HG03159 (cell line): Measurements from ENCODE around the gene SOX18.

Experiments
- ATAC-seq: cut with Tn5 transposase; IDR thresholded peaks from one replicate; pipeline ENCODE4 v1.9.1; 2021; ENCODE audit warnings: mild to moderate bottlenecking, moderate library complexity; ENCODE audit not compliant: unreplicated experiment

Gene SOX18

DNA sequence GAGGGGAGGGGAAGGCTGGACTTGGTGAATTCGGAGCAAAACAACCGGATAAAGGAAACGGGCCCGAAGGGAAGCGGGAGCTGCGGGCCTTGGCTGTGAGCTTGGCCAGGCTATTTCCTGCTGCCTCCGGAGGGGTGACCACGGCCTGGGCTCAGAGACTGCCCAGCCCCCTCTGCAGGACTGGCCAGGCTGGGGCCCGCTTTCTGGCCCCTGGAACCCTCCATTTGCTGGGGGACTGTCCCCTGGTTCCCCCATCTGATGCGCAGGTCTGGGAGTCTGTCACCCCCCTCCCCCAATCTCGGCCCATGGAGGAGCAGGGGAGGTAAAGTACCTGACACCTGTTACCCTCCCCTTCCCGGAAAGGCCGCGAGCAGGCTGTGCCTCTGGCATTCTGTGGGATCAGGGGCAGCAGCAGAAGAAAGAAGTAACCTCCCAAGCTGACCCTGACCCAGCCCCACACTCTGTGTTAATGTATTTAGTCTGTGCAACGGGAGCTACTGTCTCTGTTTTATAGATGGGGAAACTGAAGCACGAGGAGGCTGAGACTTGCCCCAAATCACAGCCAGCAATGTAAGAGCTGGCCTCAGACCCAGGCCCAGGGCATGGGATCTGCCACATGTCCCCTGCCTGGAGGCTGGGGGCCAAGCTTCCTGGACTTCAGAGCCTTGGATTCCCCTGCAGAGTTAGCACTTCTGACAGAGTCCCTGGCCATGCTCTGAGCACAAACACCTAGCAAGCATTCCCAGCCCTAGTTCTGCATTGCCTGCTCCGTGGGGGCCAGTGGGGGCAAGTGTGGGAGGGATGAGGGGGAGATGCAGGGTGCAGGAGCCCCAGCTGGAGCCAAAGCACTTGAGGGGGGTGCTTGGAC, 9.9 kb downstream of the SOX18 start:
- no peak for ATAC-seq

DNA sequence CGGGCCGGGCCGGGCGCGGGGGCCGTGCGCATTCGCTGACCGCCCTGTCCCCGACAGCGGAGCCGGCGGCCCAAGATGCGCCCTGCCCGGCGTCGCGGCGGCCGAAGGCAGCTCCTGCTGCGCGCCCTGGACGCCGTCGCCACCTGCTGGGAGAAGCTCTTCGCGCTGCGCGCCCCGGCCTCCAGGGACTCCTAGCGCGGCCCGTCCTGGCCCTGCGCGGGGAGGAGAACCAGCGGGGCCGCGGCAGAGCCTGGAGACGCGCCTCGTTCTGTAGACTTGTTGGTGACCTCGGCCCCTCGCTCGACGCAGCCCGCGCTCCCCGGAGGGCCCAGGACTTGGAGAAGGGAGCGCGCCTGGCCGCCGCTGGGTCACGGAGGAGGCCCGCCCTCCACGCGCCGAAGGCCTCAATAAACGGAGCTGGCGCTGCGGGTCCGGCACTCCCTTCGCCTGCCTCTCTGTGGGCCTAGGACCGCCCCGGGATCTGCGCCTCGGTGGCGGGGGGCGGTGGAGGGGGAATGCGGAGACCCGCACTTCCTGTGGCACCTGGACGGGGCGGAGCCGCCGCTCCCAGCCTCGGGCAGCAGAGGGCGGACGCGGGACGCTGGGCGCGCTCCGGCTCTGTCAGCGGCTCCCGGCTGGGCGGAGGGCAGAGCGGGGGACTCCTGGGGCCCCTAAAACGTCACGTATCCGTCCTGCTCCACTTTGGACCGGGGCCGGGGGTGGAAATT, 10.7 kb downstream of the SOX18 start:
- ATAC-seq, result peak; percentile 50

DNA sequence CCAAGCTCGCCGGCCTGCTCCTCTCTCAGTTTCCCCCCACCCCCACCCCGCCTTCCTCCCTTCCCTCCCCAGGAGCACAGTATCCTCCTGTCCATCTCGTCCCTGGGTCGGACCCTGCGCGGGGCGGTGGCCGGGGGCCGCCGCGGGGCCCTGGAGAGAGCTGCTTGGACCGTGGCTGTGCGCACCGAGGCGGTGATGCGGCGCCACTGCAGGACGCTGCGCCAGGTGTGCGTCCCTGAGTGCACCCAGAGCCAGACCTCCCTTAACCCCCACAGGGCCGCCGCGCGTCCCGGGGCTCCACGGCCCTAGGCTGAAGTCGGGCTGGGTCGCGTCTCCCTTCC, 11.2 kb downstream of the SOX18 start:
- peak; percentile 27 for ATAC-seq

DNA sequence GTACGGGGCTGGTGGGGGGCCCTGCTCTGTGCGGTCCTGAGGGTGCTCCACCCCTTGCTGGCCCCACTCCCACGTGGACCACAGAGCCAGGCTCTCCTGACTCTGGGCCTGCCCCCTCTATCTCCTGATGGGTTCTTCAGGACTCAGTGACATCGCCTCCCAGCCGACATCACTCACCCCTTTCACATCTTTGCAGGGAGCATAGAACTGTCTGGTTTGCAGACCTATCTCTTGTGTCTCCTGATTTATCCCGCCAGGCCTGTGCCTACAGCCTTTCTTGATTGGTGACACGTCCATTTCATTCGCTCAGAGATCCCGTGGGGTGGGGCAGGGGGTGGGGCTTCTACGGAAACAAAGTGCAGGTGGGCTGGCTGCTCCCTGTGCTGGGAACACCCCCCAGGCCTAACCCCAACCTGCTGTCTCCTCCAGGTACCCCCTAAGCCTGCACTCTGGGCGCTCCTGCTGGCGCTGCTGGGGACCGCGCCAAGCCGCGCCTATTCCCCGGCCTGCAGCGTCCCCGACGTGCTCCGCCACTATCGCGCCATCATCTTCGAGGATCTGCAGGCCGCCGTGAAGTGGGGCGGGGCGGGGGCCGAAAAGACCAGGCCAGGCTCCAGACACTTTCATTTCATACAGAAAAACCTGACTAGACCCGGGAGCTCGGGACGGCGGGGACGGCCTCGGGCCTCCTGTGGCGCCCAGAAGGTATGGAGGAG, 11.8 kb downstream of the SOX18 start:
- ATAC-seq, result no peak

DNA sequence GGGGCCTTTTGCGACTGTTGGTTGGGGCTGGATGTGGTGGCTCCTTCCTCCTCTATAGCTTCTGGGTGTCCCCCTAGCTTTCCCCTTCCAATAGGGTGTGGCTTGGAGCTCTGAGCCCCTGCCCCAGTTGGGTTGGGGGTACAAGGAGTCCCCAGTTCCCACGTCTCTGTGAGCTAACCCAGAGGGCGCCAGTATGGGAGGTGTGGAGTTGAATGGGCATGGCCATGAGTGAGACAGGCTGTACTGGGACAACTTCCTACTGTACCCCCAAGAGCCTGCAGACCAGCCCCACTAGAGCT, 12.3 kb downstream of the SOX18 start:
- no peak for ATAC-seq

DNA sequence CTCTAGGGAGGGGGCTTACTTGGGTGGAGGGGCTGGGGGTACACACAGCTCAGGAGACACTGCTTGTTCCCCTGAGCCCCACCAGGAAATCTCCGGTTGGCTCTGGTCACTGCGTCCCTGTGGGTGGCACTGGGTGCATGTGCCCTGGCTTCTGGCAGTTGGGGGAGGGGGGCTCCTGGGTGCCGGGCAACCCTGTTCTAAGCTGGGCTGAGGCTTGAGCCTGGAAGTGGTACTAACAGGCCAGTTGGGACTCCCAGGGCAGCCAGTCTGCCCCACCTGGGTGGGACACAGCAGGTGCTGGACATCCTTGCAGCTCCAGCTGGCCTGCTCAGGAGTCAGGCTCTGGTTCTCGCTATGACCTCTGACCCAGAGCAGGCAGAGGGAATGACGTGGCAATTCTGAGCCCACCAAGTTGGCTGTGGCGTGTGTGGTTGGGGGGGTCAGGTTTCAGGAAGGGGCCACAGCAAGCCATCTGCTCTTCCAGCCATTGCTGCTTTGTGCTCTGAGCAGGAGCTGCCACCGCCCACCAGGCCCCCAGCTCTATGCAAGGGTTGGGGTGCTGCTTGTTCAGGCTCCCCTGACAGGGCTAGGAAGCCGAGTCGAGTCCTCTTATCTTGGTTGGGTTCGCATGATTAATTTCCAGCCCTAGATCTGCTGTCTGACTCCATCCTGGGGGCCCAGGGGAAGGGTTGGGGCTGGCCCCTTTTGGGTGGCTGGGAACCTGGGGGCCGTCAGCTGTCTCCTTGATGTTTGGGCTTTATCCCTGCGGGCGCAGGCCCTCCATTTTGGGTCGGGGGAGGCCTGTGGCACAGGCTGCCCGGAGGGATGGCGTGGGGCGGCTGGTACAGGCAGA, 12.9 kb downstream of the SOX18 start:
- no peak for ATAC-seq

DNA sequence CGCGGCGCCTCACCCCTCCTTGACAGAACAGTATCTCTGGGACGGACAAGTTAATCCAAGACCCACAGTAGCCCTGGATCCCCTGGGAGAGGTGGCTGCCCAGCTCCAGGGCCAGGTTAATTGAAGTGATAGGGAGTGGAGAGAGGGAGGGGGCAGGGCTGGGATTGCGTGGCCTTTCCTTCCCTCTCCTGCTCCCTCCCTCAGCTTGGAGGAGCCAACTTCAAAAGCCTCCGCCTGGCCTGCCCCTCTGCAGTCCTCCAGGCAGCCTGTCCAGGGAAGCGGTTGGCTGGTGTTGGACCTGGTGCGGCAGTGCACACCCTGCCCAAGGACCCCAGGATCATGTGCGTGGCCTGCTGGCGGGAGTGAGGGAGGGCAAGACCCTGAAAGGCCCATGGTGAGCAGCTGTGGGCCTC, 13.5 kb downstream of the SOX18 start, which contains the start of gene C20orf204:
TSS of gene C20orf204 (plus strand) at position 250 of the 413 bp plus-strand sequence. CDS start at position 392, 142 bp downstream.
- no peak for ATAC-seq

DNA sequence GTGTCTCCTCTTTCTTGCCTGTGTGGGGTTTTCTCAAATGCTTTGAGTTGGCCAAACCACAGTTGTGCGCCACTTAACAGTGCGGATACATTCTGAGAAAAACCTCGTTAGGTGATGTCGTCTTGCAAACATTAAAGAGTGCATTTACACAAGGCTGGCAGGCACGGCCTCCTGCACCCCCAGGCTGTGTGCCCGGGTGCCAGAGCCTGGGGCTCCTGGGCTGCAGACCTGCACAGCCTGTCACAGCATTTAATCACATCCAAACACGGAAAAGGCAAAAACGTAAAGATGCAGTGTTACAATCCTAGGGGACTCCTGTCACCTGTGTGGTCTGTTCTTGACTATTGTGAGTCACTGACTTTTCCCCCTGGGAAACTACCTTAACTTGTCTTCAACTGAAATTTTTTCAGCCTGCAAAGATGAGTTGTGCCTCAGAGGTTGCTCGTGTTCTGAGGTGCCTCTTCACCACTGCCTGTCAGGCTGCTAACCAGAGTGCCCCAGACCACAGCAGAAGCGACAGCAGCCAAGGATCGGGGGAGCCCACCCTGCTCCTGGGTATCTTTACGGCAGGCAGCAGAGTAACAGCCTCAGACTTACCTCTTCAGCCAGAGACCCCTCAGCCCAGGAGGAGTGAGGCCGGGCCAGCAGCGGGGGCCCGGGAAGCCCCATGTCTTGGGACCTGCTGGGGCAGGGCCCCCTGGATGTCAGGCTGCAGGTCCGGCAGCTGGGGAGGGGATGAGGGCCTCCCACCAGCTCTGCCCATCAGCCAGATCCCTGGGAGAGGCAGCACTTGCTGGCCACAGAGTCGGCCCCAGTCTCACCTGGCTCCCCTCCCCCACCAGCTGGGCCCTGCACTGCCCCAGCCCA, 14.1 kb downstream of the SOX18 start:
- ATAC-seq, result no peak

DNA sequence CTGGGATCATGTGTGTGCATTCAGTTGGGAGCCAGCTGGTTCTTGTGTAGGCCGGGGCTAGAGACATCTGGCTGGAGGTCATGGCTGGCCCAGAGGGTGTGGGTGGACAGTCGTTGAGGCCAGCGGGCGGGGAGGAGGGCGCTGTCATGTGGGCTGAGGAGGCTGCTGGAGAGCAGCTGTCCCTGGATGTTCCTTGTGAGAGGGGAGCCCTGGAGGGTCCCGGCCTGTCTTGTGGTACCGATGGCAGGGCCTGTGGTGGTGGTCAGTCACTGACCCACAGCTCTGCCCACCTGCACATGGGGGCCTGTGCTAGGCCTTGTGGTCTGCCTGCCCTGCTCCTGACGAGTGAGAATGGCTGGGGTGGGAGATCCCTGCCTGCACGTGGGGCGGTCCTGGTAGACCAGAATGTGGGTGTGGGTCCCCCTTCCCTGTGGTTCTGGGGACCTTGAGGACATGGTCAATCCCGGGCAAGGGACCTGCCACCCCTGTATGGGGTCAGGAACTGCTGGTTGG, 15.4 kb downstream of the SOX18 start:
- ATAC-seq, result no peak

DNA sequence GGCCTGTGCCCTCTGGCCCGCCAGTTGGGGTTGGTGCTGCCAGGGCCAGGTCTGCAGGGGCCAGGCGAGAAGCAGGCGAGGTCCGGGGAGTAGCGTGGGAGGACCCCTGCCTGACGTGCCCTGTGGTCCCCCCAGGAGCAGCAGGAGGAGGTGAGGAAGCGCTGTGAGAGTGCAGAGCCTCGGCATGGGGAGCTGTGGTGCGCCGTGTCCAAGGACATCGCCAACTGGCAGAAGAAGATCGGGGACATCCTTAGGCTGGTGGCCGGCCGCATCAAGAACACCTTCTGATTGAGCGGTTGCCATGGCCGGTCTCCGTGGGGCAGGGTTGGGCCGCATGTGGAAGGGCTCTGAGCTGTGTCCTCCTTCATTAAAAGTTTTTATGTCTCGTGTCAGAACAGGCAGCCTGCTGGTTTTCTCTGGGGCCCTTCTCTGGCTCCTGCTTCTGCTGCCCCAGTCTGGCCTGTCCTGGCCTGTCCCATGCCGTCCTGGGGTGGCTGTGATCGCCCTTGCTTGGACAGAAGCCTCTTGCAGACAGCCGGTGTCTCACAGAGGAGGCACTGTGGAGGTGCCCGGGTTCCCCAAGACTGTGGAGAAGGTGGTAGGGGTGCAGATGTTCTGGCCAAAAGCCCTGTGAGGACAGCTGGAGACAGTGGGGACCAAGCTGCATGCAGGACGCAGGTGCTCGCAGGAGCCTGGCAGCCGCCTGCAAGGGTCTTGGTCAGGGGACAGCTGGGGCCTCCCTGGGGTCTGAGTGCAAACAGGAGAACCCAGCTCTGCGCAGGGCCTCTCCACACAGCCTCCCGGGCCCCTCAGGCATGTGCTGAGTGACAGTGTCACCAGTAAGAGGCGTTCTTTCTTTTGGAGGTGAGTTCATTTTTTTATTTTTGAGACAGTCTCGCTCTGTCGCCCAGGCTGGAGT, 16.5 kb downstream of the SOX18 start:
- no peak for ATAC-seq

DNA sequence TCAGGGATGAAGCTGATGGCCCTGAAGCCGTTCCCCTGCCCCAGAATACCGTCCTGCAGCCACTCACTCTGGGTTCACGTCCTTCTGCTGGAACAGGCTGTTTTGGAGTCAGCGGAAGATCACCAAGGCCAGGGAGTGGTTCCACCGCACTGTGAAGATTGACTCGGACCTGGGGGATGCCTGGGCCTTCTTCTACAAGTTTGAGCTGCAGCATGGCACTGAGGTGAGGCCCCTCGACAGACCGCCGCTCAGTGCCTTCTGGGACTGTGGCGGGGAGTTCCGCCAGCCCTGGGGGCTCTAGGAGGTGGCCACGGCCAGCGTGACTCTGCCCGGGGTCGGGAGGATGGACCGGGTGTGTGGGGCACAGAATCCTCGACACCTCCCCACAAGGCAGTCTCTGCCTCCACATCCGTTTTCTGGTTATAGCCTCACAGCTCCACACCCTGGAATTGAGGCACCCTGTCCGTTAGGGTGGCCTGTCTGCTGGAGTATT, 17.6 kb downstream of the SOX18 start:
- ATAC-seq, result no peak

DNA sequence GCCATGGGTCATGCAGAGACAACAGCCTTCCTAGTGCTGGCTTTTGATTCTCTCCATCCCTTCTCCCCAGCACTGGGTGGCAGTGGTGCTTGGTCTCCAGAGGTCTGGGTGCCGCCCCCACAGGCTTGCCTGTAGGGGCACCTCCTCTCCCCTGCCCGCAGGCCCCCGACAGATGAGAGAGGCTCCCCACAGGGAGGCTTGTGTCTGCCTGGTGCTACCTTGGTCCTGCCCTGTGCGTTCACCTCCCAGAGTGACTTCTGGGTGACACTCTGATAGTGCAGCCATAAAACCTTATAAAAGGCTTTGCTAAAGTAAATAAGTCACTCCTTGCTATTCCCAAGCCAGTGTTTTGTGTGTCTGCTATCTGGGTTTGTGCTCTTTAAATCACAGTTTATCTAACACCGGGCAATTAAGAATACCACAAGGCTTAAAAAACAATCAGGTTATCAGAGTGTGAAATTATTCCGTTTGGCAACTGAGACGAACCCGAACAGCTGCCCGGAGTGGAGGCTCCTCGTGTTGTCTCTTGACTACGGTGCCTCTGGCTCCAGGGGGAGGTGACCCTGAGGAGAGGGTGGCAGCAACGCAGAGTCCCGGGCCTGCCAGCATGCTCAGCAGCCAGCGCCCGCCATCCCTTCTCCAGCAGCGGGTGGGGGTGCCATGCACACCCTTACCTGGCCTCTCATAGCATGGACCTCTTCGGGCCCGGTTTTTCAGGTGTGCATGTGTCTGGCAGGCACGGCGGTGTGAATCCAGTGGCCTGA, 18.9 kb downstream of the SOX18 start:
- ATAC-seq, result no peak

DNA sequence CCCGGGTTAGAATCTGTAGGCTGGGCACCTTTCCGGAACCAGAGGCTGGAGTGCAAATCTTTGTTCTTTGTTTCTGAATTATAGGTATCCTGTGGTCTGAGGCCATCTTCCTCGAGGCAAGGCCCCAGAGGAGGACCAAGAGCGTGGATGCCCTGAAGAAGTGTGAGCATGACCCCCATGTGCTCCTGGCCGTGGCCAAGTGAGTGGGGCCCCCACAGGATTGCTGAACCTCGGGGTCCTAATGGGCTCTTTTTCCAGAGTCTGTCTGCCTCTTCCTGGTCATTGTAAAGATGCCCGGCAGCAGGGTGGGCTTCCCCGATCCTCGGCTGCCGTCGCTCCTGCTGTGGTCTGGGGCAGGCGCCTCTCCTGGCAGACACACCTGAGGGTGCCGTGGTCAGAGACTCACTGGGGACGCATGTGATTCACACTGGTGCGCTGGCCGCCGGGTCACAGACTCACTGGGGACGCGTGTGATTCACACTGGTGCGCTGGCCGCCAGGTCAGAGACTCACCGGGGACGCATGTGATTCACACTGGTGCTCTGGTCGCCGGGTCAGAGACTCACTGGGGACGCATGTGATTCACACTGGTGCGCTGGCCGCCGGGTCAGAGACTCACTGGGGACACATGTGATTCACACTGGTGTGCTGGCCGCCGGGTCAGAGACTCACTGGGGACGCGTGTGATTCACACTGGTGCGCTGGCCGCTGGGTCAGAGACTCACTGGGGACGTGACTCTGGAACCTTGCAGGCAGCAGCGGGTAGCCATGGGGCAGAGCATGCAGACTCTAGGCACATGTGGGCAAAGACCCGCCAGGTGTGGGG, 19.9 kb downstream of the SOX18 start:
- no peak for ATAC-seq

DNA sequence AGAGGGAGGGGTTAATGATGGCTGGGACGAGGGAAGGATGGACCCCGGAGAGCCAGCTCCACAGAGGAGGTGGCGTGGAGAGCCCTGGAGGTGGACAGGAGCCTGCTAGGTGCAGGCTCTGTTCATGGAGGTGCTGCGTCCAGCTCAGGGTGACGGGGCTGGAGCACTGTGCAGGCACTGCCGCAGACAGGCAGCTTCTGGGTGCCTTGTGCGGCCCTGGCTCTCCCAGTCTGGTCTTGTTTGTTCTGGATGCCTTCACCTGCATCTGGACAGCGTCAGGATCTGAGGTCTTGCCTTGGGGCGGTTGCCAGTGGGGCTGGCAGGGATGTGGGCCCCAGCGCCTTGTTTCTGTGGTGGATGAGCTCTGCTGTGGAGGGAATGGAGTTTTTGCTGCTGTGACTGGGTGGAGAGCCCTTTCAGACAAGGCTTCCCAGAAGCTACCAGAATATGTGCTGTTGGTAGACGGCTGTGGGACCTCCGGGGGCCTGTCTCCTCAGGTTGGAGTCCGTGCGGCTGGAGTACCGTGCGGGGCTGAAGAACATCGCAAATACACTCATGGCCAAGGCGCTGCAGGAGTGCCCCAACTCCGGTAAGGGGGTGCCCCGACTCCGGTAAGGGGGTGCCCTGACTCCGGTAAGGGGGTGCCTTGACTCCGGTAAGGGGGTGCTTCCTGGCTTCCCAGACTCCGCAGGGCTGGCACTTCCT, 21.3 kb downstream of the SOX18 start:
- no peak for ATAC-seq

DNA sequence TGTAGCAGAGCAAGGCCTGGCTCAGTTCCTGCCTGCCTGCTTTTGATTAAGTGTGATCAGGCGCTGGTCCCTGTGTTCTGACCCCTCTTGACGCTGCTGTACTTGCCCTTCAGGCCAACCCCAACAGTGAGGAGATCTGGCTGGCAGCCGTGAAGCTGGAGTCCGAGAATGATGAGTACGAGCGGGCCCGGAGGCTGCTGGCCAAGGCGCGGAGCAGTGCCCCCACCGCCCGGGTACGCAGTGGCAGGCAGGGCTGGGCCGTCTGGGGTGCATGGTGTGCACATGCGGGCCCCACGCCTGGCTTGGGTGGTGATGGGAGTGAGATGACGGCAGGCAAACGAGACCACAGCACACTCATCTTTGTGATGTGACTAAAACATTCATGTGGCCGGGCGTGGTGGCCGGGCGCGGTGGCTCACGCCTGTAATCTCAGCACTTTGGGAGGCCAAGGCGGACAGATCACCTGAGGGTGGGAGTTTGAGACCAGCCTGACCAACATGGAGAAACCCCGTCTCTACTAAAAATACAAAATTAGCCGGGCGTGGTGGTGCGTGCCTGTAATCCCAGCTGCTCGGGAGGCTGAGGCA, 23.5 kb downstream of the SOX18 start:
- no peak for ATAC-seq
